ENCODE data around the gene STK11IP. TPM values are rescaled to one million over a fixed set of nuclear protein-coding genes. Genes with fewer than 3 reads are reported as not detected.

The STK11IP gene
- total and polyA plus RNA-seq, 8 donors, result 24.5 to 36.6 (median 29.2) TPM

GRCh38 chr2:219591091-219591490, 6.6 kb upstream of the STK11IP start:
- intact Hi-C loops (cut with DNase I), result no loop called here
- H3K9me3 ChIP-seq, result no peaks in the 10 kb centered on the region
- H3K27ac ChIP-seq, result no peak overlapping the region
- no peak overlapping the region for H3K4me3 ChIP-seq
- TF ChIP-seq CTCF (IDR thresholded peaks at IDR 0.05), result no peak
- DNase-seq, result no peak
- H3K36me3 ChIP-seq, result no peaks in the 10 kb centered on the region
- ATAC-seq, result no peak
- H3K27me3 ChIP-seq, result no peaks in the 10 kb centered on the region
- no peaks in the 10 kb centered on the region for H3K4me1 ChIP-seq

- no peaks in the 10 kb centered on the region for H3K27me3 ChIP-seq
- H3K36me3 ChIP-seq, result no peaks in the 10 kb centered on the region
- no peaks in the 10 kb centered on the region for H3K9me3 ChIP-seq
- H3K4me1 ChIP-seq, result peaks cover 0 to 8% of the 10 kb centered on the region in 2 donors
- no peak overlapping the region for H3K27ac ChIP-seq
- ATAC-seq, result no peak
- H3K4me3 ChIP-seq, result no peak overlapping the region
- TF ChIP-seq CTCF (IDR thresholded peaks at IDR 0.05), result no peak
- DNase-seq, result peak in 1 of 4 donors; percentile 58
- intact Hi-C loops (cut with DNase I), result no loop called here
Measured at GRCh38 chr2:219592736-219593135, 4.9 kb upstream of the STK11IP start.

- Histone ChIP-seq H3K36me3 (no peaks in the 10 kb centered on the region), H3K9me3 (no peaks in the 10 kb centered on the region), H3K27ac (no peak overlapping the region), H3K4me1 (peaks cover 3 to 8% of the 10 kb centered on the region in 2 donors), H3K27me3 (no peaks in the 10 kb centered on the region), H3K4me3 (no peak overlapping the region)
- no peak for ATAC-seq
- DNase-seq, result no peak
- intact Hi-C loops (cut with DNase I), result no loop called here
- TF ChIP-seq CTCF (IDR thresholded peaks at IDR 0.05), result no peak
Measured at GRCh38 chr2:219593154-219593553, 4.5 kb upstream of the STK11IP start.

GRCh38 chr2:219595256-219595655, 2.4 kb upstream of the STK11IP start:
- no peak for TF ChIP-seq CTCF (IDR thresholded peaks at IDR 0.05)
- no peak overlapping the region for H3K4me3 ChIP-seq
- peaks cover 8 to 12% of the 10 kb centered on the region in 2 donors for H3K4me1 ChIP-seq
- no peaks in the 10 kb centered on the region for H3K9me3 ChIP-seq
- ATAC-seq (no peak), DNase-seq (peak in 2 of 4 donors; percentile 53 to 80)
- H3K36me3 ChIP-seq, result no peaks in the 10 kb centered on the region
- no peak overlapping the region for H3K27ac ChIP-seq
- intact Hi-C loops (cut with DNase I), result no loop called here
- no peaks in the 10 kb centered on the region for H3K27me3 ChIP-seq

GRCh38 chr2:219596954-219597551, 604 bp upstream of the STK11IP start:
- Histone ChIP-seq H3K4me1 (peaks cover 8 to 12% of the 10 kb centered on the region in 2 donors), H3K4me3 (peak overlapping the region; percentile 61 to 63), H3K27me3 (no peaks in the 10 kb centered on the region), H3K27ac (peak overlapping the region; percentile 92 to 93), H3K9me3 (no peaks in the 10 kb centered on the region), H3K36me3 (peaks cover 0 to 12% of the 10 kb centered on the region in 2 donors)
- ATAC-seq, result peak; percentile 16
- no peak for TF ChIP-seq CTCF (IDR thresholded peaks at IDR 0.05)
- intact Hi-C loops (cut with DNase I), result no loop called here
- DNase-seq, result no peak

All from left lung (tissue), 10 donors.